Stimulated activated CD8-positive, alpha-beta memory T cell treated with anti-CD3 and anti-CD28 coated beads, Interleukin-15, amount 100 ng/mL, for 4 hours (primary cell): ENCODE data around the gene MCF2L2.
"Not testable (repeated sequence)": the region's sequence is repeated elsewhere in the genome, so short reads cannot be mapped to it uniquely, and the experiment has no call there.

Experiments used
- DNase-seq, 2 donors: peaks; one replicate each; pipeline ENCODE4 v3.0.0-alpha.2; 2020; ENCODE audit warnings: low read depth in 2 of 2

Gene MCF2L2

GRCh38 chr3:183172051-183172639 is 256.3 kb downstream of the MCF2L2 start:
- DNase-seq, result no peak

GRCh38 chr3:183167975-183168374 is 260.4 kb downstream of the MCF2L2 start:
- not testable (repeated sequence) for DNase-seq

- DNase-seq, result no peak
Measured at GRCh38 chr3:183163563-183163962, 264.9 kb downstream of the MCF2L2 start.

- DNase-seq, result no peak
Measured at GRCh38 chr3:183161552-183162336, 266.7 kb downstream of the MCF2L2 start.

- no peak for DNase-seq
Measured at GRCh38 chr3:183160616-183161015, 267.8 kb downstream of the MCF2L2 start.

GRCh38 chr3:183159333-183159732 is 269.1 kb downstream of the MCF2L2 start:
- no peak for DNase-seq

- DNase-seq, result peak; percentile 13 to 15
Measured at GRCh38 chr3:183158551-183159006, 269.8 kb downstream of the MCF2L2 start.

GRCh38 chr3:183158113-183158512 is 270.3 kb downstream of the MCF2L2 start:
- DNase-seq, result no peak

- DNase-seq, result no peak
Measured at GRCh38 chr3:183156266-183156665, 272.2 kb downstream of the MCF2L2 start.

- DNase-seq, result no peak
Measured at GRCh38 chr3:183155499-183155898, 272.9 kb downstream of the MCF2L2 start.

- DNase-seq, result no peak
Measured at GRCh38 chr3:183153210-183153950, 275.0 kb downstream of the MCF2L2 start.

- no peak for DNase-seq
Measured at GRCh38 chr3:183151821-183152351, 276.5 kb downstream of the MCF2L2 start.

- no peak for DNase-seq
Measured at GRCh38 chr3:183151086-183151485, 277.3 kb downstream of the MCF2L2 start.

GRCh38 chr3:183149915-183150750 is 278.3 kb downstream of the MCF2L2 start:
- DNase-seq, result no peak

GRCh38 chr3:183148056-183148455 is 280.4 kb downstream of the MCF2L2 start:
- DNase-seq, result no peak

- no peak for DNase-seq
Measured at GRCh38 chr3:183144363-183144762, 284.1 kb downstream of the MCF2L2 start.

- no peak for DNase-seq
Measured at GRCh38 chr3:183142199-183142598, 286.2 kb downstream of the MCF2L2 start.

GRCh38 chr3:183134844-183135243 is 293.6 kb downstream of the MCF2L2 start:
- no peak for DNase-seq

- no peak for DNase-seq
Measured at GRCh38 chr3:183132409-183132808, 296.0 kb downstream of the MCF2L2 start.

- DNase-seq, result no peak
Measured at GRCh38 chr3:183131735-183132134, 296.7 kb downstream of the MCF2L2 start.

GRCh38 chr3:183131186-183131725 is 297.2 kb downstream of the MCF2L2 start:
- no peak for DNase-seq
